ENCODE data around the gene RETSAT.
"Not testable (repeated sequence)": the region's sequence is repeated elsewhere in the genome, so short reads cannot be mapped to it uniquely, and the experiment has no call there.

The RETSAT gene

GRCh38 chr2:85340034-85340892 is 14.1 kb downstream of the RETSAT start:
- no peak for DNase-seq
- H2BK120ac ChIP-seq (ENCODE audit: low read depth, low read length), result no peak overlapping the region
- H2BK15ac ChIP-seq (replicated peaks; ENCODE audit: low read depth), result no peak overlapping the region
- no peak overlapping the region for H3K27ac ChIP-seq (ENCODE audit: low read depth, low read length)
- H3K18ac ChIP-seq (ENCODE audit: low read length), result no peak overlapping the region
- H3K79me1 ChIP-seq (ENCODE audit: low read length), result no peaks in the 10 kb centered on the region
- no peak overlapping the region for H3K9ac ChIP-seq (ENCODE audit: low read length)
- H2AK5ac ChIP-seq (ENCODE audit: low read length), result no peak overlapping the region
- no peak overlapping the region for H3K4ac ChIP-seq (ENCODE audit: low read depth, low read length)
- H3K4me1 ChIP-seq (ENCODE audit: control insufficient read depth, low read depth, low read length), result no peaks in the 10 kb centered on the region
- no peak overlapping the region for H3K23ac ChIP-seq (ENCODE audit: low read length)
- H3K4me2 ChIP-seq (ENCODE audit: low read length), result no peak overlapping the region
- no peaks in the 10 kb centered on the region for H3K79me2 ChIP-seq (ENCODE audit: control insufficient read depth, insufficient read depth, low read length)
- H4K5ac ChIP-seq (ENCODE audit: low read length), result no peak overlapping the region
- peaks cover 2% of the 10 kb centered on the region for H3K36me3 ChIP-seq (ENCODE audit: control insufficient read depth, insufficient read depth, low read length)
- H3K56ac ChIP-seq (ENCODE audit: low read length), result no peak overlapping the region
- H4K8ac ChIP-seq (ENCODE audit: low read depth, low read length), result no peak overlapping the region
- no peak overlapping the region for H3K4me3 ChIP-seq (ENCODE audit: low read length)
- no peak overlapping the region for H2BK5ac ChIP-seq (ENCODE audit: low read length)
- no CpG with 5 or more reads among the region's 13 CpGs for WGBS (ENCODE audit: extremely low coverage, insufficient coverage, low lambda C conversion rate)
- no peaks in the 10 kb centered on the region for H3K27me3 ChIP-seq (ENCODE audit: insufficient read depth, low read length, poor library complexity)

- WGBS (ENCODE audit: extremely low coverage, insufficient coverage, low lambda C conversion rate), result no CpG with 5 or more reads among the region's 2 CpGs
Measured at GRCh38 chr2:85334928-85335327, 19.4 kb downstream of the RETSAT start.

GRCh38 chr2:85333877-85334276 is 20.5 kb downstream of the RETSAT start:
- DNase-seq; H2BK120ac ChIP-seq (ENCODE audit: low read depth, low read length); H3K79me1 ChIP-seq (ENCODE audit: low read length); H2BK15ac ChIP-seq (replicated peaks; ENCODE audit: low read depth); H3K4me2 ChIP-seq (ENCODE audit: low read length); H3K9ac ChIP-seq (ENCODE audit: low read length); H3K56ac ChIP-seq (ENCODE audit: low read length); H2AK5ac ChIP-seq (ENCODE audit: low read length); H2BK5ac ChIP-seq (ENCODE audit: low read length); H3K27ac ChIP-seq (ENCODE audit: low read depth, low read length); H3K27me3 ChIP-seq (ENCODE audit: insufficient read depth, low read length, poor library complexity); H3K4ac ChIP-seq (ENCODE audit: low read depth, low read length); H3K23ac ChIP-seq (ENCODE audit: low read length); H3K79me2 ChIP-seq (ENCODE audit: control insufficient read depth, insufficient read depth, low read length); H3K36me3 ChIP-seq (ENCODE audit: control insufficient read depth, insufficient read depth, low read length); H3K18ac ChIP-seq (ENCODE audit: low read length); H4K5ac ChIP-seq (ENCODE audit: low read length); H3K4me3 ChIP-seq (ENCODE audit: low read length); H4K8ac ChIP-seq (ENCODE audit: low read depth, low read length); H3K4me1 ChIP-seq (ENCODE audit: control insufficient read depth, low read depth, low read length): not testable (repeated sequence)
- no CpG with 5 or more reads among the region's 4 CpGs for WGBS (ENCODE audit: extremely low coverage, insufficient coverage, low lambda C conversion rate)

More at GRCh38 chr2:85334928-85335327, 19.4 kb downstream of the RETSAT start:
- H4K8ac ChIP-seq (ENCODE audit: low read depth, low read length), result no peak overlapping the region
- no peak overlapping the region for H3K27ac ChIP-seq (ENCODE audit: low read depth, low read length)
- H2BK5ac ChIP-seq (ENCODE audit: low read length), result no peak overlapping the region
- H3K79me1 ChIP-seq (ENCODE audit: low read length), result no peaks in the 10 kb centered on the region
- H3K4me2 ChIP-seq (ENCODE audit: low read length), result no peak overlapping the region
- H3K23ac ChIP-seq (ENCODE audit: low read length), result no peak overlapping the region
- no peak overlapping the region for H3K56ac ChIP-seq (ENCODE audit: low read length)
- no peaks in the 10 kb centered on the region for H3K27me3 ChIP-seq (ENCODE audit: insufficient read depth, low read length, poor library complexity)
- no peak overlapping the region for H2BK15ac ChIP-seq (replicated peaks; ENCODE audit: low read depth)
- H3K18ac ChIP-seq (ENCODE audit: low read length), result no peak overlapping the region
- no peak overlapping the region for H3K4ac ChIP-seq (ENCODE audit: low read depth, low read length)
- H3K36me3 ChIP-seq (ENCODE audit: control insufficient read depth, insufficient read depth, low read length), result no peaks in the 10 kb centered on the region
- no peaks in the 10 kb centered on the region for H3K4me1 ChIP-seq (ENCODE audit: control insufficient read depth, low read depth, low read length)
- no peak overlapping the region for H2AK5ac ChIP-seq (ENCODE audit: low read length)
- H4K5ac ChIP-seq (ENCODE audit: low read length), result no peak overlapping the region
- no peak overlapping the region for H3K9ac ChIP-seq (ENCODE audit: low read length)
- H3K79me2 ChIP-seq (ENCODE audit: control insufficient read depth, insufficient read depth, low read length), result no peaks in the 10 kb centered on the region
- no peak for DNase-seq
- no peak overlapping the region for H2BK120ac ChIP-seq (ENCODE audit: low read depth, low read length)
- H3K4me3 ChIP-seq (ENCODE audit: low read length), result no peak overlapping the region

- Histone ChIP-seq H3K27ac (ENCODE audit: low read depth, low read length) (no peak overlapping the region), H2AK5ac (ENCODE audit: low read length) (no peak overlapping the region), H4K8ac (ENCODE audit: low read depth, low read length) (no peak overlapping the region), H3K23ac (ENCODE audit: low read length) (no peak overlapping the region), H2BK5ac (ENCODE audit: low read length) (no peak overlapping the region), H3K79me1 (ENCODE audit: low read length) (peaks cover 11% of the 10 kb centered on the region), H3K27me3 (ENCODE audit: insufficient read depth, low read length, poor library complexity) (no peaks in the 10 kb centered on the region), H2BK15ac (replicated peaks; ENCODE audit: low read depth) (no peak overlapping the region), H3K18ac (ENCODE audit: low read length) (no peak overlapping the region), H3K56ac (ENCODE audit: low read length) (no peak overlapping the region), H3K4me2 (ENCODE audit: low read length) (no peak overlapping the region), H3K9ac (ENCODE audit: low read length) (no peak overlapping the region), H3K79me2 (ENCODE audit: control insufficient read depth, insufficient read depth, low read length) (peaks cover 13% of the 10 kb centered on the region), H4K5ac (ENCODE audit: low read length) (no peak overlapping the region), H3K36me3 (ENCODE audit: control insufficient read depth, insufficient read depth, low read length) (peaks cover under 1% of the 10 kb centered on the region), H3K4ac (ENCODE audit: low read depth, low read length) (no peak overlapping the region), H3K4me3 (ENCODE audit: low read length) (no peak overlapping the region), H2BK120ac (ENCODE audit: low read depth, low read length) (no peak overlapping the region), H3K4me1 (ENCODE audit: control insufficient read depth, low read depth, low read length) (peaks cover 6% of the 10 kb centered on the region)
- DNase-seq, result no peak
- WGBS (ENCODE audit: extremely low coverage, insufficient coverage, low lambda C conversion rate), result no CpG with 5 or more reads among the region's 13 CpGs
Measured at GRCh38 chr2:85330839-85331636, 23.3 kb downstream of the RETSAT start.

- H3K56ac ChIP-seq (ENCODE audit: low read length); H3K36me3 ChIP-seq (ENCODE audit: control insufficient read depth, insufficient read depth, low read length); H2BK15ac ChIP-seq (replicated peaks; ENCODE audit: low read depth); H3K18ac ChIP-seq (ENCODE audit: low read length); H3K27me3 ChIP-seq (ENCODE audit: insufficient read depth, low read length, poor library complexity); H2BK120ac ChIP-seq (ENCODE audit: low read depth, low read length); H4K5ac ChIP-seq (ENCODE audit: low read length); H3K9ac ChIP-seq (ENCODE audit: low read length); H3K4ac ChIP-seq (ENCODE audit: low read depth, low read length); H4K8ac ChIP-seq (ENCODE audit: low read depth, low read length); DNase-seq; H3K4me3 ChIP-seq (ENCODE audit: low read length); H3K4me2 ChIP-seq (ENCODE audit: low read length); H2AK5ac ChIP-seq (ENCODE audit: low read length); H3K27ac ChIP-seq (ENCODE audit: low read depth, low read length); H3K4me1 ChIP-seq (ENCODE audit: control insufficient read depth, low read depth, low read length); H3K23ac ChIP-seq (ENCODE audit: low read length); H2BK5ac ChIP-seq (ENCODE audit: low read length): not testable (repeated sequence)
- Histone ChIP-seq H3K79me2 (ENCODE audit: control insufficient read depth, insufficient read depth, low read length) (peaks cover 23% of the 10 kb centered on the region), H3K79me1 (ENCODE audit: low read length) (peaks cover 19% of the 10 kb centered on the region)
- no CpG with 5 or more reads among the region's 3 CpGs for WGBS (ENCODE audit: extremely low coverage, insufficient coverage, low lambda C conversion rate)
Measured at GRCh38 chr2:85329701-85330100, 24.6 kb downstream of the RETSAT start.
